Heart right ventricle (tissue), 16 donors: ENCODE results near the gene ATP11B. TPM values are rescaled to one million over a fixed set of nuclear protein-coding genes. Genes with fewer than 3 reads are reported as not detected.

ENCODE experiments used
- ATAC-seq, 8 donors: fragments of 200-7000 bp; cut with Tn5 transposase; one replicate each; pipeline ENCODE4 v1.9.1; 2020; ENCODE audit warnings: mild to moderate bottlenecking in 8 of 8, moderate library complexity in 8 of 8, moderate number of reproducible peaks in 1 of 8
- DNase-seq, 2 donors: peaks; one replicate each; pipeline ENCODE4 v3.0.0-alpha.2; 2020
- H3K27ac ChIP-seq, 10 donors: fragments of 200-600 bp; sonication (generic) in 2 of 10; one replicate each; pipeline versions ENCODE4 v1.5.0 to v1.8.0; 2020 to 2022; ENCODE audit warnings: mild to moderate bottlenecking in 3 of 10
- H3K27me3 ChIP-seq, 7 donors: fragments of 200-600 bp; one replicate each; pipeline ENCODE4 v1.8.0; 2021 to 2022; ENCODE audit warnings: mild to moderate bottlenecking in 2 of 7
- H3K36me3 ChIP-seq, 9 donors: fragments of 200-600 bp; sonication (generic) in 1 of 9; one replicate each; pipeline versions ENCODE4 v1.5.0 to v1.8.0; 2020 to 2022; ENCODE audit warnings: mild to moderate bottlenecking in 2 of 9
- H3K4me1 ChIP-seq, 9 donors: fragments of 200-600 bp; sonication (generic) in 1 of 9; one replicate each; pipeline versions ENCODE4 v1.5.0 to v1.8.0; 2020 to 2022; ENCODE audit warnings: mild to moderate bottlenecking in 4 of 9
- H3K4me3 ChIP-seq, 10 donors: fragments of 200-600 bp; sonication (generic) in 2 of 10; one replicate each; pipeline versions ENCODE4 v1.5.0 to v1.8.0; 2020 to 2022; ENCODE audit warnings: mild to moderate bottlenecking in 7 of 10, moderate library complexity in 2 of 10
- H3K9me3 ChIP-seq, 11 donors: fragments of 200-600 bp in 10 of 11; sonication (generic) in 2 of 11; one replicate each; pipeline versions ENCODE4 v1.5.0 to v1.8.0; 2013 to 2022; ENCODE audit warnings: mild to moderate bottlenecking in 2 of 11, control low read depth in 1 of 11, moderate library complexity in 1 of 11
- WGBS, 2 donors: extraction: QIAGEN DNeasy Blood & Tissue Kit; methylation state at CpG; one replicate each; pipeline ENCODE4 v1.1.7; 2013; ENCODE audit warnings: inconsistent platforms in 1 of 2; 5-methylcytosine and 5-hydroxymethylcytosine counted together
- intact Hi-C, 10 donors: fragments of 100-400 bp; cut with DNase I; formaldehyde crosslinking; loops; one replicate each; pipeline versions ENCODE4 v1.11.1 to v1.14.2; 2022
- polyA plus RNA-seq, 2 donors: library from polyadenylated mRNA; stranded (reverse); fragments of 200-250 nt; gene quantifications; one replicate each; pipeline ENCODE4 v1.2.3, GENCODE V29; 2013
- total RNA-seq, 10 donors: library from RNA; stranded (reverse); fragmentation: NEBNext Ultra II Directional in 3 of 10; extraction: Animal tissue kit (Norgen Biotek cat#: 25700) in 3 of 10; gene quantifications; one replicate each; pipeline versions ENCODE4 v1.2.1 to v1.2.4, GENCODE V29; 2021 to 2023
- TF ChIP-seq, protein P1 (sequence below), 9 donors: fragments of 200-600 bp; sonication (generic) in 2 of 9; IDR thresholded peaks; one replicate each; pipeline versions ENCODE4 v1.5.0 to v1.8.0; 2021 to 2022; ENCODE audit warnings: antibody characterized with exemption in 9 of 9, mild to moderate bottlenecking in 5 of 9, moderate library complexity in 1 of 9
- donor health status: Arrhythmogenic right ventricular cardiomyopathy.
- donor health status: ischemic (EF 13 %, LVEDD 7.1; RV severe dilation, severe dysfunction).
- donor health status: healthy with polysubstance abuse.
- donor health status: DM: no; HTN: yes; CAD: no.
- donor health status: DM: no; HTN: no; CAD: no.
- donor health status: ischemic (EF 25% LVEDD 6.9; RV normal size, moderate dysfunction).
- donor health status: ischemic (EF 25% LVEDD 5.7; RV mildly dilated, moderate dysfunction).
- donor health status: healthy.
- donor health status: DM: yes; HTN: yes; CAD: no.
- donor health status: Ischemic cardiomyopathy.
- donor health status: ischemic (EF 35%, LVEDD 5.7; RV mildly dilated, moderate dysfunction).
- donor health status: nonischemic (EF 11% LVEDD 7.7; RV severe dilation, severe dysfunction).
- donor health status: DM: yes; HTN: yes; CAD: no.
- donor health status: PGD.
- donor health status: ischemic (EF 29% LVEDD 5.4; RV normal size, mild dysfunction).
- donor health status: nonischemic (EF 23%, LVEDD 6.1; RV moderate dilation, normal function).

The ATP11B gene
- total and polyA plus RNA-seq, 12 donors = 5.3 to 47.8 (median 36.8) TPM

DNA sequence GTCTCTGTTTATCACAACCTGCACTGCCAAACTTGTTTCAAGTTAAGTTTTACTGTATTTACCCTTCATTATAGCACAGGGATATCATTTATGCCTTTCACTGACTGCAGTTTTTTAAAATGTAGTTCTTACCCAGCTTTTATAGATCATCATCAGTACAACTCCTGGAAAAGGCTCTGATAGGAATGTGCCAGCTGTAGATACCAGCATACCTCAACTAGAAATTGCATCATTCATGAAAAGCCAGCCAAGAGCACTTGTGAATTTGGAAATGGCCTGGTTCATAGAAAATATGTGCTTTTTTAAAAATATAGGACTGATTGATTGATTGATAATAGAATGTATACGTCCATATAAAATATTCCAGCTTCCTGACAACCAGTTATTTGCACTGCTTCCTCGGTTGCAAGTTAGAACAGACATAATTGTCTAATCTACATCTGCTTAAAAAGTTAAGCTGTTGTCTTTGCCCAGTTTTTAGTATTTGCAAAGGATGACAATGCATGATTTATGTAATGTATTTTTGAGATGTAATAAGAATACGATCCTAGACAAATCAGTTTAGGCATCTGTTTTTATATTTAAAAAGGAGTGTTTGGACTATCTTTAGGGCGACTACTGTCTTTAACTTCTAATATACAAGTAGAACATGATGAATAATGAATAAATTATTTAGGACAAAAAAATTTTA is 128.5 kb downstream of the ATP11B start:
- H3K9me3 ChIP-seq = no peaks in the 10 kb centered on the region
- H3K36me3 ChIP-seq = peaks cover 0 to 20% (median 0%) of the 10 kb centered on the region in 9 donors
- no peaks in the 10 kb centered on the region for H3K27me3 ChIP-seq
- WGBS, 2 donors = 69 to 71% methylated on average over 4 of the region's 4 CpGs
- TF ChIP-seq, protein P1, sequence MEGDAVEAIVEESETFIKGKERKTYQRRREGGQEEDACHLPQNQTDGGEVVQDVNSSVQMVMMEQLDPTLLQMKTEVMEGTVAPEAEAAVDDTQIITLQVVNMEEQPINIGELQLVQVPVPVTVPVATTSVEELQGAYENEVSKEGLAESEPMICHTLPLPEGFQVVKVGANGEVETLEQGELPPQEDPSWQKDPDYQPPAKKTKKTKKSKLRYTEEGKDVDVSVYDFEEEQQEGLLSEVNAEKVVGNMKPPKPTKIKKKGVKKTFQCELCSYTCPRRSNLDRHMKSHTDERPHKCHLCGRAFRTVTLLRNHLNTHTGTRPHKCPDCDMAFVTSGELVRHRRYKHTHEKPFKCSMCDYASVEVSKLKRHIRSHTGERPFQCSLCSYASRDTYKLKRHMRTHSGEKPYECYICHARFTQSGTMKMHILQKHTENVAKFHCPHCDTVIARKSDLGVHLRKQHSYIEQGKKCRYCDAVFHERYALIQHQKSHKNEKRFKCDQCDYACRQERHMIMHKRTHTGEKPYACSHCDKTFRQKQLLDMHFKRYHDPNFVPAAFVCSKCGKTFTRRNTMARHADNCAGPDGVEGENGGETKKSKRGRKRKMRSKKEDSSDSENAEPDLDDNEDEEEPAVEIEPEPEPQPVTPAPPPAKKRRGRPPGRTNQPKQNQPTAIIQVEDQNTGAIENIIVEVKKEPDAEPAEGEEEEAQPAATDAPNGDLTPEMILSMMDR (IDR thresholded peaks at IDR 0.05) = no peak
- intact Hi-C loops = no loop called here
- DNase-seq = no peak
- H3K4me1 ChIP-seq = peaks cover 0 to 22% (median 9%) of the 10 kb centered on the region in 9 donors
- no peak overlapping the region for H3K27ac ChIP-seq
- no peak for ATAC-seq
- no peak overlapping the region for H3K4me3 ChIP-seq

GRCh38 chr3:182925330-182925943 is 132.1 kb downstream of the ATP11B start:
- Histone ChIP-seq H3K27me3 (no peaks in the 10 kb centered on the region), H3K27ac (peak overlapping the region in 6 of 10 donors; percentile 3 to 61 (median 38)), H3K4me1 (peaks cover 0 to 22% (median 5%) of the 10 kb centered on the region in 9 donors), H3K36me3 (no peaks in the 10 kb centered on the region), H3K4me3 (no peak overlapping the region), H3K9me3 (no peaks in the 10 kb centered on the region)
- peak; percentile 24 to 55 for DNase-seq
- 52 to 61% methylated on average over 4 of the region's 4 CpGs for WGBS, 2 donors
- intact Hi-C loops = no loop called here
- peak in 7 of 8 donors; percentile 33 to 91 (median 84) for ATAC-seq
- TF ChIP-seq, protein P1 (IDR thresholded peaks at IDR 0.05) = no peak

GRCh38 chr3:182925944-182926337 is 132.6 kb downstream of the ATP11B start:
- Histone ChIP-seq H3K4me1 (peaks cover 0 to 22% (median 5%) of the 10 kb centered on the region in 9 donors), H3K27ac (peak overlapping the region in 5 of 10 donors; percentile 23 to 61 (median 45))
- intact Hi-C loops = no loop called here

DNA sequence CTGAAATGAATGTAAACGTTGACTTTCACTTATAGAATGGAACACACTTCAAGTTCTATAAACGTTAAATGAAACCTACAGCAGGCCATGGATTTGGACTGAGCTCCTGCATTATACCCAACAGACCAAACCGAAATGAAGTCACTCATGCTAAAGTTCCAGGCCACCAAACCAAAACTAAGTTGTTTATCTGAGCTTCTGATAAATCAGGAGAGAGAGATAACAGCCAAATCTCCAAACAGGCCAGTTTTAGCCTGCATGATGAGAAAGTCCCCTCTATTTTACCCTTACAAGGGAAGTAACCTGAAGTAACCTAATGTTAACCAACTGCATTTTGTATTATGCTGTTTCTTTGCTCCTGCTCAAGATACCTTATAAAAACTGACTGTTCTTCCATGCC is 142.5 kb downstream of the ATP11B start:
- 58 to 65% methylated on average over 3 of the region's 3 CpGs for WGBS, 2 donors
- H3K4me1 ChIP-seq = peaks cover 0 to 14% (median 0%) of the 10 kb centered on the region in 9 donors
- H3K36me3 ChIP-seq = peaks cover 0 to 22% (median 0%) of the 10 kb centered on the region in 9 donors
- intact Hi-C loops = no loop called here
- no peaks in the 10 kb centered on the region for H3K27me3 ChIP-seq
- H3K9me3 ChIP-seq = peaks cover 0 to 23% (median 14%) of the 10 kb centered on the region in 11 donors
- H3K27ac ChIP-seq = no peak overlapping the region
- TF ChIP-seq, protein P1 (IDR thresholded peaks at IDR 0.05) = no peak
- DNase-seq (no peak), ATAC-seq (no peak)
- no peak overlapping the region for H3K4me3 ChIP-seq

More at GRCh38 chr3:182925944-182926337, 132.6 kb downstream of the ATP11B start:
- ATAC-seq = peak in 4 of 8 donors; percentile 18 to 59 (median 26)
- no peak for DNase-seq
- WGBS, 2 donors = 90 to 95% methylated on average over 3 of the region's 3 CpGs
- no peaks in the 10 kb centered on the region for H3K36me3 ChIP-seq
- no peaks in the 10 kb centered on the region for H3K27me3 ChIP-seq
- TF ChIP-seq, protein P1 (IDR thresholded peaks at IDR 0.05) = no peak
- H3K4me3 ChIP-seq = no peak overlapping the region
- H3K9me3 ChIP-seq = no peaks in the 10 kb centered on the region
